SW480 (cell line): Measurements from ENCODE around the gene CABP7.

ENCODE experiments used
- DNase-seq: peaks from one replicate; pipeline ENCODE4 v3.0.0-alpha.2; 2016; ENCODE audit warnings: low spot score

CABP7 gene

GRCh38 chr22:29719899-29720645, at the start of gene CABP7:
TSS of gene CABP7 (plus strand) at chr22:29720003. CDS start at chr22:29720425, 422 bp downstream.
- no peak for DNase-seq

- no peak for DNase-seq
Observed at GRCh38 chr22:29670626-29671025, 49.2 kb upstream of the CABP7 start.

DNA sequence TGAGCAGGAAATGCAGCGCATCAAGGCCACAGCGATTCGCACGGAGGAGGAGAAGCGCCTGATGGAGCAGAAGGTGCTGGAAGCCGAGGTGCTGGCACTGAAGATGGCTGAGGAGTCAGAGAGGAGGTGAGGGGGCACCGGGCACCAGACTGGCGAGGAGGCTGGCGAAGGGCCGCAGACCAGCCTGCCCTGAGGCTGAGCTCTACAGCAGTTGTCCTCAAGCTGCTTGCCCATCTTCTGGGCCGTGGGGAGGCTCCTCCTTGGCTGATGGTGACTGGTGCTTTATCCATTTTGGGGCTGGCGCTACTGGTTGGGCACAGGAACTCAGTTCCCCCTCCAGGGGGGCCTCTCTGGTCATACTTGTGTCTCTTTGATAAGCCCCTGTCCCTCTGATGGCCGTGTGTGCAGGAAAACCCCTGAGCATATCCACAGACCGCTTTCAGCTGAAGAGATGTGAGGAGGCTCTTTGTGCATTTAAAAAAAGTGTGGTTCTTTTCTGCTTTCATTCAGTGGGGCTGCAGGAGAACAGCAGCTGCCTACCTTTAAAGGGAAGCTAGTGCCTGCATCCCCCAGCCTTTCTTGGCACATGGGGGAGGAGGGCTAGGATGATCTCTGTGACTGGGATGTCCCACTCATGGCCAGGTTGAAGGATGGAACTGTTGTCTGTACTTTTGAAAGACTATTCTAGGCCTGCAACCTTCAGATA, 46.3 kb upstream of the CABP7 start:
- DNase-seq, result no peak

GRCh38 chr22:29674121-29674520, 45.7 kb upstream of the CABP7 start:
- no peak for DNase-seq

- no peak for DNase-seq
Observed at GRCh38 chr22:29679316-29679715, 40.5 kb upstream of the CABP7 start.

- no peak for DNase-seq
Observed at GRCh38 chr22:29683536-29683935, 36.3 kb upstream of the CABP7 start.

DNA sequence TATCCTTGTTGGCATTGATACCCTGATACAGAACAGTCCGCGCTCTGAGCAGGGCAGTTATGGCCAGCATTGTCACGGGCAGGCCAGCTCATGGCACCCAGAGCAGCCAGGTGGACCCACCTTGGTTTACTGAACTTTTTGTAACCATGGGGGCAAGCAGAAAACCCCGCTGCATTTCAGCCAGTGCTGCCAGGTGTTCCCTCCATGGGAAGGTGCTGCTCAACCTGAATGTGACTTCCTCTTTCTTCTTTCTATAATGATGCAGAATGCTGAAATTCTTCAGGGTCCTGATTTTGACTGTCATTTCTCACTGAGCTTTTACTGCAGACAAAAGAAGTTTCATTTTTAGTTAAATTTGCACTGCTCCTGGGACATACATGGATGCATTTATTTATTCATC, 35.6 kb upstream of the CABP7 start:
- no peak for DNase-seq

GRCh38 chr22:29689206-29689879, 30.5 kb upstream of the CABP7 start:
- no peak for DNase-seq

DNA sequence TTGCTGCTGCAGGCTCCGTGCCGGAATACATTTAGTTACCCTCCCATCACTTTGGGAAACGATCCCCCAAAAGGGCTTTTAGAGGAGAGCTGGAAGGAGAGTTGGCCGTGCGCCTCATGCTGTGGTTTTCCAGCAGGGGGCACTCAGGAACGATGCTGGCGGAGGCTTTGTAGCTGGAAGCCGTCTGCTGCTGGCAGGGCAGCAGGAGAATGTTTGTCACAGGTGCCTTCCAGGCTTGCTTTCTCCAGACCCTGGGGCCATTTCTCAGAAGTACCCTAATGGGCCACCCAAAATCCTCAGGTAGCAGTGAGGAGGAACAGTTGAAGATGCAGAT, 30.0 kb upstream of the CABP7 start:
- no peak for DNase-seq

GRCh38 chr22:29690476-29690875, 29.3 kb upstream of the CABP7 start:
- no peak for DNase-seq

GRCh38 chr22:29691636-29692326, 28.0 kb upstream of the CABP7 start:
- DNase-seq, result no peak

DNA sequence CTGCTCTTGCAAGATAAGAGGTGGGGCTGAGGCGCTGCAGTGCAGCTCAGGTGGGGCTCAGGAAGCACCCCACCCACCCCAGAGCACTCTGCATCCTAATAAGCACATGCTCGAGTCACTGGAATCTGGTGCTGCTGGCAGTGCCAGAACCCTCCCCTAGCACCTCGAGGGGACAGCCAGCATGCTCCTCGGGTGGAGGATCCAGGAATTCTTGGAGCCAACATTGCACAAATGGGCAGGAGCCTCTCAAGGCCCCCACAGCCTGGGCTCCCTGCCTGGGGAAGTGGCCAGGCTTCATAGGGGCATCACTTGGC, 27.5 kb upstream of the CABP7 start:
- DNase-seq, result no peak

DNA sequence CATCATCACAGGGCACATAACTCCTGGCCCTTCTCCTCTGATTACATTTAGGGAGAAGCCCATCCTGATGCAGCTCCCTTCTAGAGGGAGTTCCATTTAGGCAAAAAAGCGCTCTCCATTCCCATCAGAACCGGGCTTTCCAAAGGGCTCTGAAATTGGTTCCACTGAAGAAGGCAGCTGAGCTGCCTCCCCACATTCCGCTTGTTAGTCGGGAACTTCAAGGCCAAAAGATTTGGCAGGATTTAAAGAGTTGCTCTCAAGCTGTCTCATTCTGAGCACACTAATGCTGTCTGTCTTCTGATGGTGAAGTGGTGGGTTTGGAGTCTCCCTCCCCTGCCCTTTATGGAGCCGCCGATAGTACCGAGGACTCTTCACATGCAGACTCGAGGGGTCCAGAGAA, 26.6 kb upstream of the CABP7 start:
- DNase-seq, result no peak

GRCh38 chr22:29693671-29694070, 26.1 kb upstream of the CABP7 start:
- no peak for DNase-seq

GRCh38 chr22:29695129-29695926, 24.5 kb upstream of the CABP7 start:
- no peak for DNase-seq

DNA sequence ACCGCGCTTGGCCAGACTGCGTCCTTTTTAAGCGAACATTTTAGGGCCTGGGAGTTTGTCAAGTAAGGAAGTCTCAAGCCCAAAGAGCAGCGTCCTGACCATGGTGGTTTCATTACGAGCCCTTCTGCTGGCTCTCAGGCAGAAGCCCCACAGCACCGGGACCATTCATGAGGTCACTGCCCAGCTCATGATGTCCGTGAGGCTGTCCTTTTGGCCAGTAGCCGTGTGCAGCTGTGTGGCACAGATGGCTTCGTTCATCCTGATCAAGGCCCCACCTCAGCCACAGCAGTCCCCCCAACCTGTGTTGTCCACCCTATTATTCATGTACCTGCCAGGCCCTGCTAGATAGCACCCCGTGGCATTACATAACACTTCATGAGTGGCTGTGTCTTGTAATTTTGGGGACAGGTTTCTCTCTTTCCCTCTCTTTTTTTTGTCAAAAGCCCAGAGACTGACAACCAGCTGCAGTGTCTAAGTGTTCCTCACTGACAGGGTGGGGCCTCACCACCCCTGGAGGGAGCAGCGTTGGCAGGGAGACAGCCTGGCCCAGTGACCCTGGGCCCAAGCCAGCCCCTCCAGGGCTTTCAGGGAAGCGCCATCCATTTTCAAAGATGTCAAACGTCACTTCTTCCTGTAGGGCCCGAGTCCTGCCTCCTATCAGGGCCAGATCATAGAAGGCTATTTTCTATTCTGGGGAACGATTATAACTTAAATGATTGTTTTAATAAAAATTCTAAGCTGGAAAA, 21.8 kb upstream of the CABP7 start:
- no peak for DNase-seq

DNA sequence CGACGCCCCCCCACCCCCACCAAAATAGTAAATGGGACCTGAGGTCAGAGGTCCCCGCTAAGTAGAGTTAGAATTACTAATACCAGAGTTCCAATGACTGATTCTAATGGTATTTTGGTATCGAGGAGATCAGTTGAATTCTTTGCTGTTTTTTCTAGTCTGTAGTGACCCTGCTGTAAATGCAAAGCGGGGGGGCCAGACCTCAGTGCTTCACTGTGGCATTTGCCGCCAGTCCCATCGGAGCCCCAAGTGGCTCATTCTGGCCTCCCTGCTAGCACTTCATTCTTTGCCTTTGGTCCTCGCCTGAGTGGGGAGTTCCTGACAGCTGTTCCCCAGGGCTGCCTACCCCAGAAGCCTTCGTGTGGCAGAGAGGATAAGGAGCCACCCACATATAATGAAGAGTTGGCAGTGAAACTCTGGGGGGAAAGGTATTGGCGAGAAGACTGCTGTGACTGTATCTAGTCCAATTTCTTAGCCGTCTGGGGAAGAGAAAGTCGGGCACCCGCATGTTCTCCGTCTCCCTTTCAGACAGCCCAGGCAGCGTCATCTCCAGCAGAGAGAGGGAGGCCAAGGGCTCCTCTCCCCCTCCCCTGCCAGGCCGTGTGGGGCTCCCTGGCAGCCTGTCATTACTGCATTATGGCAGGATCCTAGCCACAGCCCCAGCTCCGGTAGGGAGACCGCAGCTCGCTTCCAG, 19.4 kb upstream of the CABP7 start:
- DNase-seq, result no peak

GRCh38 chr22:29700900-29701154, 19.0 kb upstream of the CABP7 start:
- no peak for DNase-seq

DNA sequence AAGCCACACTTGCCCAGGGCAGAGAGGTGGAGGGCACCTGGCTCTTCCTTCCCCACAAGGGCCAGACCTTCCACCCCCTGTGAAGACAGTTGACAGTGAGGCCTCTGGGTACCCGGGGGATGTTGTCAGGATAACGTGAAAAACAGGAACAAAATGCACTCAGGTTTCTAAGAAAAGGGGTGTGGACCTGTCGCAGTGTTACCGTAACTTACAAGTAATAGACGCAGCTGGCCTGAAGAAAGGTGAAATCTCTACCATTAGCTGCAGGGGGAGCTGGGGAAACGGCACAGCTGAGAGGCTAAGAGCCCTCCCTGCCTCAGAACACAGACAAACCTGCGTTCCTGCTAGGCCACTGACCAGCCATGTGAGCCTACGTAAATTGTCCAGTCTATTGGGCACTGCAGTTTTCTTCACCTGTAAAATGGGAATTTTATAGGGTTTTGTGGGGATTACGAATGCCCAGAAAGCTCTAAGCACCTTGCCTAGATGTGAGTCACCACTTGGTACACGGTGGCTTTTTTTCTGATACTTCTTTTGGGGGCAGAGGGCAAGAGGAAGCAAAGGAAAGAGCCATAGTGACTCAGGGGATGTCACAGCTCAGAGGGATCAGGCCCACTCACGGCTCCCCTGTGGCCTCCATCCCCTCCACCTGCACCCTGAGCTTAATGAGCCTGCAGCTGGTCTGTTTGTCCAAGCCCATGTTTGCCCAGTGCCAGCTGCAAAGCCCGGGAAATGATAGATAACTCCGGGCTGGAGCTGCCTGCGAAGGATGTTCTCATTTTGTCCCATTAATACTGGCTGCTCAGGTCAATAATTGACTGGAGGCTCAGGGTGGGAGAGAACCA, 18.4 kb upstream of the CABP7 start:
- DNase-seq, result peak; percentile 30
